CD4-positive, alpha-beta T cell (primary cell): ENCODE measurements around the gene ATP5MC3. TPM values are rescaled to one million over a fixed set of nuclear protein-coding genes. Genes with fewer than 3 reads are reported as not detected.

Experiments used
- ATAC-seq: fragments of 200-7000 bp; cut with Tn5 transposase; one replicate; pipeline ENCODE4 v1.10.0; 2022; ENCODE audit warnings: mild to moderate bottlenecking; ENCODE audit not compliant: poor library complexity
- CTCF ChIA-PET: fragments of 350-600 bp; sonication (Branson Sonifier 250); formaldehyde crosslinking; loops from one replicate; lab custom pipeline; 2021; ENCODE audit warnings: antibody characterized with exemption, inconsistent platforms; lab: Charles Lee
- POLR2A ChIA-PET: fragments of 350-600 bp; sonication (Branson Sonifier 250); formaldehyde crosslinking; loops from one replicate; lab custom pipeline; 2021; ENCODE audit warnings: antibody characterized with exemption, inconsistent platforms; lab: Charles Lee
- DNase-seq, 14 experiments: peaks; one replicate each; pipeline ENCODE4 v3.0.0-alpha.2; 2013 to 2020; ENCODE audit warnings: mixed read lengths in 2 of 14
- H3K27ac ChIP-seq, 2 donors: one replicate each; pipeline versions ENCODE4 v1.5.1 to v1.7.0; 2013; ENCODE audit warnings: low read length in 2 of 2, low read depth in 1 of 2, mild to moderate bottlenecking in 1 of 2
- H3K27me3 ChIP-seq, 2 experiments: 1 replicate in 1 of 2; 2 replicates in 1 of 2; pipeline versions ENCODE4 v1.6.1 to v1.7.0; 2013; ENCODE audit warnings: low read length in 2 of 2, control low read depth in 1 of 2, mild to moderate bottlenecking in 1 of 2, moderate library complexity in 1 of 2; ENCODE audit not compliant: insufficient read depth in 2 of 2, control insufficient read depth in 1 of 2
- H3K36me3 ChIP-seq: one replicate; pipeline ENCODE4 v1.6.1; 2013; ENCODE audit warnings: low read length, control low read depth; ENCODE audit not compliant: insufficient read depth
- H3K4me1 ChIP-seq: one replicate; pipeline ENCODE4 v1.6.1; 2013; ENCODE audit warnings: low read length, control low read depth; ENCODE audit not compliant: insufficient read depth
- H3K4me3 ChIP-seq: one replicate; pipeline ENCODE4 v1.5.1; 2013; ENCODE audit warnings: mild to moderate bottlenecking, low read length, moderate library complexity
- H3K9me3 ChIP-seq, 2 experiments: 1 replicate in 1 of 2; 2 replicates in 1 of 2; pipeline versions ENCODE4 v1.6.1 to v1.7.0; 2013; ENCODE audit warnings: low read length in 2 of 2, mild to moderate bottlenecking in 2 of 2, control low read depth in 1 of 2, moderate library complexity in 1 of 2; ENCODE audit not compliant: control insufficient read depth in 1 of 2, insufficient read depth in 1 of 2
- H3K27ac Mint-ChIP-seq: one replicate; pipeline ENCODE4 v1.8.0; 2020; ENCODE audit warnings: mixed read lengths
- H3K27me3 Mint-ChIP-seq: one replicate; pipeline ENCODE4 v1.8.0; 2021; ENCODE audit warnings: mixed read lengths
- H3K36me3 Mint-ChIP-seq: one replicate; pipeline ENCODE4 v1.8.0; 2021; ENCODE audit warnings: low read depth, mixed read lengths
- H3K4me1 Mint-ChIP-seq: one replicate; pipeline ENCODE4 v1.8.0; 2021; ENCODE audit warnings: low read depth, mixed read lengths
- H3K4me3 Mint-ChIP-seq: one replicate; pipeline ENCODE4 v1.8.0; 2020; ENCODE audit warnings: mild to moderate bottlenecking, mixed read lengths
- H3K9me3 Mint-ChIP-seq: one replicate; pipeline ENCODE4 v1.8.0; 2020; ENCODE audit warnings: mixed read lengths
- CTCF ChIP-seq: fragments of 200-600 bp; IDR thresholded peaks from one replicate; pipeline ENCODE4 v1.8.0; 2022; ENCODE audit warnings: antibody characterized with exemption, mild to moderate bottlenecking
- intact Hi-C, 2 experiments: fragments of 100-400 bp; cut with DNase I in 1 of 2; cut with micrococcal nuclease in 1 of 2; formaldehyde crosslinking; loops; one replicate each; pipeline versions ENCODE4 v1.15.1 to v1.9.0; 2023 to 2025; cut with DNase I, micrococcal nuclease
- total RNA-seq, 174 experiments: library from RNA in 2 of 174; stranded (reverse) in 2 of 174; gene quantifications; one replicate each; pipeline ENCODE4 v1.2.3 and lab custom pipeline; 2021 to 2026

ATP5MC3 gene
- total RNA-seq, 2 experiments from 2014 or later: 79.5 to 81.6 TPM

DNA sequence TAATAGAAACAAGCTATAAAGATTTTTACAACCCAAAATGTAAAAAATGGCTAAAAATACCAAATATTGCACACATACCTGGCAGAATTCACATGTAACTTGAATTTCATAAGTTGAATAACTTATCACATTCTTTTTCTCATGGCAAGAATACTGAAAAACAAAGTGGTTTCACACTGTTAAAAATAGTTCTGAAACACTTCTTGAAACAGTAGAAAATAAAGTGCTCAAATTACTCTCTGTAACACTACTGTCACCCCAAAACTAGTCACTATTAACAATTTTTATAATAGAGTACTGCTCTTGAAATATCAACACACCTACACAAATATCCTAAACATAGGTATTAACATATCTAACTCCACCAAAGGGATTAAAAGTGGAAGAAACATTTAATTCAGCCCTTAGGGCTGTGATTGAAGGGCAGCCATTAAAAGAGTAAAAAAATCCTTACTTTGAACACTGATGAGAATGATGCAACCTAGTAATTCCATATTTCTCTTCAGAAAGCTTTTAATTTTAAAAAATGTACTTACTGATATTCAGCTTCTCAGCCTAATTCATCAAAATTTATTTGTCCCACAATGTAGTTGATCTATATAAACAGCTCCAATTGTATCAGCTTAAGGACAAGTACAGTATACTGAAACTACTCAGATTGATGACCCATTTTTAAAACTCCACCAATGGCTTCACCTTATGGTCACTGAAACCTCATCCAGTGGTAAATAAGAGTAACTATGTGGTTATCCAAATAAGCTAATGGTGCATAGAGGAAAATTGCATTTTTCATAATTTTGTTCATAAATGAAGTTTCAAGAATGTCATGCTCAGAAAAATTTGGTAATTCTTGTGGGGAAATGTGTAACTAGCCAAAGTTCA lies 44.9 kb downstream of the ATP5MC3 start:
- Mint-ChIP-seq H3K27me3 (no peaks in the 10 kb centered on the region), H3K4me3 (no peak overlapping the region), H3K36me3 (peaks cover 84% of the 10 kb centered on the region), H3K27ac (no peak overlapping the region), H3K9me3 (no peaks in the 10 kb centered on the region), H3K4me1 (peaks cover 29% of the 10 kb centered on the region)
- ChIA-PET POLR2A (interaction anchor here (0.6 to 1.2 kb wide), 2 partner anchors 32 to 73 kb away, joined by 3 read pairs; no protein-coding TSS in a partner anchor), CTCF (interaction anchor here (0.7 to 1.5 kb wide), 5 partner anchors 9 to 387 kb away, joined by 3 to 4 read pairs (median 3); no protein-coding TSS in a partner anchor)
- no peak for ATAC-seq
- no peak for DNase-seq
- H3K9me3 ChIP-seq: no peaks in the 10 kb centered on the region
- H3K4me3 ChIP-seq: no peak overlapping the region
- TF ChIP-seq CTCF: no peak
- H3K4me1 ChIP-seq: no peaks in the 10 kb centered on the region
- no peak overlapping the region for H3K27ac ChIP-seq
- intact Hi-C loops: no loop called here
- no peaks in the 10 kb centered on the region for H3K27me3 ChIP-seq
- H3K36me3 ChIP-seq: peaks cover 30% of the 10 kb centered on the region

DNA sequence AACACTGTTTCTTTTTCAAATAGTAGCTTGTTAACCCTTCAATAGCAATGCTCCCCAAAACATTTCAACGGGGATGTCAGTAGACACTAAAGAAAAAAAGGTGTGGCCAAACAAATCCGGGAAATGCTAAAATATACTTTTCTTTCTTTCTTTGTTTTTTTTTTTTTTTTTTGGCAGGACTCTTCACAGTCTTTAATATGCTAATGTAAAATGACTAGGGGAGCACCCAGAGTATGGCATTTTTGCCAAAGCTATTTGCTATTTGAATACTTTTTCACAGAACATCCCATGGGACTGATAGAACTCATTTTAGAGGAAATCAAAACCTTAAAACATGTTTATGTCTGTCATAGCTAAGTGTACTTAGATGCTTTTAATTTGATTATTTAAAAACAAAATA lies 45.6 kb downstream of the ATP5MC3 start:
- Histone ChIP-seq H3K4me1 (no peaks in the 10 kb centered on the region), H3K4me3 (no peak overlapping the region), H3K9me3 (no peaks in the 10 kb centered on the region), H3K27ac (no peak overlapping the region), H3K36me3 (peaks cover 24% of the 10 kb centered on the region), H3K27me3 (no peaks in the 10 kb centered on the region)
- CTCF ChIA-PET: interaction anchor here (0.7 to 1.5 kb wide), 3 partner anchors 10 to 127 kb away, joined by 3 to 4 read pairs (median 3); no protein-coding TSS in a partner anchor
- ATAC-seq (no peak), DNase-seq (no peak)
- intact Hi-C loops: no loop called here
- Mint-ChIP-seq H3K36me3 (peaks cover 86% of the 10 kb centered on the region), H3K27me3 (no peaks in the 10 kb centered on the region), H3K4me1 (peaks cover 33% of the 10 kb centered on the region), H3K4me3 (no peak overlapping the region), H3K27ac (no peak overlapping the region), H3K9me3 (no peaks in the 10 kb centered on the region)
- TF ChIP-seq CTCF: no peak
- POLR2A ChIA-PET: no interaction called here

- ATAC-seq (no peak), DNase-seq (no peak)
- peaks cover 89% of the 10 kb centered on the region for H3K36me3 Mint-ChIP-seq
- no peak for TF ChIP-seq CTCF
- no peaks in the 10 kb centered on the region for H3K27me3 ChIP-seq
- no peak overlapping the region for H3K27ac ChIP-seq
- no peak overlapping the region for H3K4me3 ChIP-seq
- no peak overlapping the region for H3K4me3 Mint-ChIP-seq
- H3K9me3 Mint-ChIP-seq: no peaks in the 10 kb centered on the region
- H3K9me3 ChIP-seq: no peaks in the 10 kb centered on the region
- ChIA-PET POLR2A (no interaction called here), CTCF (no interaction called here)
- H3K36me3 ChIP-seq: peaks cover 24% of the 10 kb centered on the region
- intact Hi-C loops: no loop called here
- no peak overlapping the region for H3K27ac Mint-ChIP-seq
- H3K4me1 ChIP-seq: no peaks in the 10 kb centered on the region
- no peaks in the 10 kb centered on the region for H3K27me3 Mint-ChIP-seq
- H3K4me1 Mint-ChIP-seq: peaks cover 31% of the 10 kb centered on the region
Observed at GRCh38 chr2:175135177-175135576, 46.3 kb downstream of the ATP5MC3 start.
